Stimulated activated CD8-positive, alpha-beta memory T cell treated with anti-CD3 and anti-CD28 coated beads, Interleukin-4, amount 100 ng/mL, for 4 hours (primary cell): ENCODE data around the gene PODXL.
"Not testable (repeated sequence)": the region's sequence is repeated elsewhere in the genome, so short reads cannot be mapped to it uniquely, and the experiment has no call there.

Experiments used
- DNase-seq, 2 donors: peaks; one replicate each; pipeline ENCODE4 v3.0.0-alpha.2; 2020; ENCODE audit warnings: low read depth in 2 of 2, low spot score in 1 of 2

PODXL gene

DNA sequence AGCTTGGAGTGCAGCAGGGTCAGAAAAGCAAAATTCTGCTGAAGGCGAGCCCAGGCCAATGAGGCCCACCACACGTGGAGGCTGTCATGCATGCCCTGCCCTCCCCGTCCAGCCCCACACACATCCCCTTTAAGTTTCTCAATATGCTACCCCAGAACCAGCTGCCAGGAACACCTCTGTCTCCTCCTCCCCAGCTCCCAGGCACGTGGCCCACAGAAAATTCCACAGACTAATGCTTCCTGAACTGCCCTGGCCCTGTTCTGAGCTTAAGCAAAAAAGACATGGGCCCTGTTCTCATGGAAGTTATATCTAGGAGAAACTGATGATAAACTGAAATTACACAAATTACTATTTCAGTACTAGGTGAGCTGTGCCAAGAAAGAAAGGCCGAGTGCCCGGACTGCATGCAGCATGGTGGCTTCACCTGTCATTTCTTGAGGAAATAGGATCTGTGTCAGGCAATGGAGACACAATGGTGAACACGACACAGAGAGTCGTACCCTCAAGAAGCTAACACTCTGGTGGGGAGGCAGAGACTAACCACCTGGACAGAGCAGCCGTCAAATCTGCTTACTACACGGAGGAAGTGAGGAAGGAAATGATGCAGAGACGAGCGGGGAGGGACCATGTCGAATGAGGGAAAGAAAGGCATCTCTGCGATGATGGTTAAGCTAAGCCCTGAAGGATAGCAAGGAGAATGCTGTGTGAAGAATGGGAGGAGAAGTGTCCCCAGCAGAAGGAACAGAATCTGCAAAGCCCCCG lies 44.5 kb downstream of the PODXL start:
- DNase-seq: no peak

DNA sequence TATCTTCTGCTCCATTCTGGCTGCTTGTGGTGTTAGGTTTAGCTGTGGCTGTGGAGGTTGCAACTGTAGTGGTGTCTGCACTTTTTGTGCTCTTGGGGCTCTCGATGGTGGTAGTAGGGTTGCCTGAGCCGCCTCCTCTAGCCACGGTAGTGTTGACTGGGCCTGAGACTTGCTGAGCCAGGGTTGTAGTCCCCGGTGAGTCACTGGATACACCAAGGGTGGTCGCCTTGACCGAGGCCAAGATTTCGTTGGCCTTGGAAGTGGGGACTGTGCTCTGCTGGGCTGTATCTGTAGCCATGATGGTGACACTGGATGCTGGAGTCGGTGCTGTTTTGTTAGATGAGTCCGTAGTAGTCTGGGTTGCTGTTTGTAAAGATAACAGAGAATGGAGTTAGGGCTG lies 45.4 kb downstream of the PODXL start:
- DNase-seq: no peak

DNA sequence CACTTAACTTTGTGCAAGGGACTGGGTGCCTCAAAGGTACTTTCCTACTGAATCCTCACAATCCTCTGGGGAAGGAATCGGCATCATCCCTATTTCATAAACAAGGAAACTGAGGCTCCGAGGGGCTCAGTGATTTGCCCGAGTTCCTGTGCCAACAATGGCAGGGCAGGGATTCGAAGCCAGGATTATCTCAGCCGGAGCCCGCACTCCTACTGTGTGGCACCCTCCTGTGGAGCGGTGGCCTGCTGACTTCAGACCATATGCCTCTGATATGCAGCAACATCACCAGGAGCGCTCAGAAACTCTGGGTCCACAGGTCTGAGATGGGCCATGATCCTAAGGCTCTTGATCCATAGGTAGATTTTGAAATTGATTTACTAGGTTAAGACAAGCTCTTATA lies 46.6 kb downstream of the PODXL start:
- DNase-seq: no peak

DNA sequence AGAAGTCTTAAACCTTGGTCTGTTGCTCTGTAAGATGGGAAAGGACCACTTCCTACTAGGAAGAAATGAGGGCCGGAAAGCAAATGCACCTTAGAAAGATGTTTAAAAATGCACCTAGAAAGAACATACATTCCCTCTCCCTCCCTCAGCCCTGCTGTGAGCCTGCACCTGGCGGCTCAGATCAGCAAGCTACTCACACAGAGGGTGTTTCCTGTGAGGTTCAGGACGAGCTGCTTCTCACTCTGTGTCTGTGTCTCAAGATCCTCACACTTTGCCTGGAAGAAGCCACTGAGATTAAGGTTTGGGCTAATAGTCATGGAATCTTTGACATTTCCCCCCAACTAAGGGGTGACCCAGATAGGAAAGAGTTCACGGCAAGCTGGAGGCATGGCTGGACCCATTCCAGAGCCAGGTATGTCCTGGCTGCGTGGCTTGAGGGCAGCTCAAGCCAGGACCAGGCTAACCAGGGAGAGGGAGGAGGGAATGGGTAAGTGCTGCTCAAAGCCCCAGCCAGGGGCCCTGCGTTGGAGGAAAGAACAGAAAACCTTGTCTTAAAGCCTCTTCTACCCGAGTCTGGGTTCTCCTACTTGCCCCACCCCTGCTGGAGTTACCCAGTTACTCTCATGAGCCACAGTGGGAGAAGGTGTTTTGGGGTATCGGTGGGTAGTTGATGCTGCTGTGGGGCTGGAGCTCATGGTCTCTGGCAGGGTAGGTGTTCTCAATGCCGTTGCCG lies 47.5 kb downstream of the PODXL start:
- DNase-seq: no peak

DNA sequence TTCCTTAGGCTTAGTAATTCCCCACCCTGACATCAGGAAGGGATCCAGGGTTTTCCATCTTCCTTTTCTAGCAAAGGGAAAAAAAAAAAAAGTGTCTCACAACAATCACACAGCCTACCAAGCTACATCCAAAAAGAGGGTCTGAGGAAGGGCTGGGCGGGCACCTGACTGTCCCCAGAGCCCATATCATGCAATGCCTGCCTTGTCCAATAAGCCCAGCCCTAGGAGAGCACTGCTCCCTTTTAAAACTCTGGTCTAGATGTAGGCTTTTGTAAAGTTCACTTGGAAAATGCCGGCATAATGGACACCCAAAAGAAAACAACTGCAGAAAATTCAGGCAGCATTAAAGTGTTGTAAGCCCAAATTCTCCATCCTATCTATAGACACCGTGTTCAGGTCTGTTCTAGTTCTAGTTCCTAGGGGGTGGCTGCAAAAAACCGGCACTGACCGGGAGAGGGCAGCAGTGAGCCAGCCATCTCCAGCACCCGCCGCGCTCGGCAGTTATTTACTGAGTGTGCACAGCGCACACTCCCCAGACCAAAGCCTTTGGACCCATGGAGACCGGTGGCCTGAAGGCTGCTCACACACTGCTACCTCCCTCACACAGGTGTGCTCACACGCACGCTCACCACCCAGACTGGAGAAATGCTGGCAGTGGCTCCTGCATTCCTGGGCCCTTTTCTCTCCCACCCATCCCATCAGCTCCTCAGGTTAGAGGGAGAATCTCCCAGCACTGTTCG lies 48.7 kb downstream of the PODXL start:
- peak; percentile 46 to 65 for DNase-seq

DNA sequence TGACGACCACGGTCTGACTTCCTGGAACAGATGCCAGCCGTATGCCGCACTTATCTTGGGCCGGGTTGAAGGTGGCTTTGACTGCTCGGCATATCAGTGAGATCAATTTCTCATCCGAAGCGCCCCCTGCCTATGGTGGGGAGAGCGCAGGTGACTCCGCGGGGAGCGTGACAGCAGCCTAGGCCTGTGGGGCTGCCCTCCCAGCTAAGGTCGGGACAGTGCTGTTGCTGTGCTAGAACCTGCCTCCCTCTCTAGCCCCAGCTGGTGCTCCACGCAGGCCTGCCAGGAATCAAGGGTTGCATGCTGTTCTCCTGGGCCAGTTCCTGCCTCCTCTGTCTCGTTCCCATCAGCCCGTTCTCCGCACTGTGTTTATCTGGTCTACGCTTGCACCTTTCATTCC lies 49.8 kb downstream of the PODXL start:
- no peak for DNase-seq

DNA sequence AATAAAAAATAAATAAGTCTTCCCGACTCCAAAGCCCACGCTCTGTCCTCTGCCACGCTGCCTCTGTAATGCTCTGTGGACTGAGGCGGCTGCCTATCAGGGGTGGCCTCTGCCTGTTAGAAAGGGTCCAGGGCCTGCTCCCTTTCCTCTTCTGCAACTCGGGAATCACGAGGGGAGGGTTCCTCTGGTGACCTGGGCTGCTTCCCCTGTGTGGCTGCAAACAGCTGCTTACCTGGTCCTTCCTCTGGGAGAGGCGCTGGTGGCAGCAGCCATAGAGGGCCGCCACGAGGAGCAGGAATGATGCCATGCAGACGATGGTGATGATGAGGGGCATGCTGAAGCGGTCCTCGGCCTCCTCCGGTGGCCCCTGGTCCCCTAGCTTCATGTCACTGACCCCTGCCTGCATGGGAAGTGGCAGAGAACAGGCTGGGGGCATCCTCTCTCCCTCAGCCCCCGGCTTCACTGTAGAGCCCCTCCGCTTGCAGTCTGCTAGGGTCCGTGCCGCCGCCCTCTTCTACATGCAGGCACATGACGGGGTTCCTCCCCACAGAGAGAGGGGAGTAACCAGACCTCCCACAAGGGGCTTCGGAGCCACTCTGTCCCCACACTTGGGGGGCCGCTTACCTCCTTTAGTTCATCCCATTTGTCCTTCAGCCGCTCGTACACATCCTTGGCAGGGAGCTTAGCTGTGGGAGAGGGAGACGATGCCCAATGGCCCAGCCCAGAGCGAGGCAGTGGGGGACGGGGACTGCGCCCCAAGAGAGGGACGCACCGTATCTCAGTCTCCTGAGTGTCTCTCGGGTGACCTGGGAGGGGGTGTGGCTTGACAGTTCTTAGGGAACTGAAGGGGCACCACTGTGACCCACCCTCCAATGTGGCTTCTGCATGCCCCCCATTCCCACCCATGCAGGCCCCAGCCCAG lies 50.5 kb downstream of the PODXL start:
- DNase-seq: no peak

DNA sequence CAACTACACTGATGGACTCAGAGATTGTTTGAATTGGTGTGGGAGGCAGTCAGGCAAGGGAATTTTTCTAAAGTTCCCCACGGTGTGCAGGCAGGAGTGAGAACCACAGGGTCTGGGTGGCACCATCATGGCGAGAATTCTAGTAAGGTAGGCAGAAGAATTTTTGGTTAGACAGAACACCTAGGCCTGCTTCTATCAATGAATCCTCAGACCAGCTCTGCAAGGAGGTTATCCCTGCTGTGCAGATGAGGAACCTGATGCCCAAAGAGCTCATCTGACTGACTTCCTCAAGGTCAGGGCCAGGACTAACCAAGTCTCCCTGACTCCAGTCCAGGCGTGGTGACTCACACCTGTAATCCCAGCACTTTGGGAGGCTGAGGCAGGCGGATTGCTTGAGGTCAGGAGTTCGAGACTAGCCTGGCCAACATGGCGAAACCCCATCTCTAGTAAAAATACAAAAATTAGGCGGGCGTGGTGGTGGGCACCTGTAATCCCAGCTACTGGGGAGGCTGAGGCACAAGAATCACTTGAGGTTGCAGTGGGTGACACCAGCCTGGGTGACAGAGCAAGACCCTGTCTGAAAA lies 51.3 kb downstream of the PODXL start:
- DNase-seq: not testable (repeated sequence)

DNA sequence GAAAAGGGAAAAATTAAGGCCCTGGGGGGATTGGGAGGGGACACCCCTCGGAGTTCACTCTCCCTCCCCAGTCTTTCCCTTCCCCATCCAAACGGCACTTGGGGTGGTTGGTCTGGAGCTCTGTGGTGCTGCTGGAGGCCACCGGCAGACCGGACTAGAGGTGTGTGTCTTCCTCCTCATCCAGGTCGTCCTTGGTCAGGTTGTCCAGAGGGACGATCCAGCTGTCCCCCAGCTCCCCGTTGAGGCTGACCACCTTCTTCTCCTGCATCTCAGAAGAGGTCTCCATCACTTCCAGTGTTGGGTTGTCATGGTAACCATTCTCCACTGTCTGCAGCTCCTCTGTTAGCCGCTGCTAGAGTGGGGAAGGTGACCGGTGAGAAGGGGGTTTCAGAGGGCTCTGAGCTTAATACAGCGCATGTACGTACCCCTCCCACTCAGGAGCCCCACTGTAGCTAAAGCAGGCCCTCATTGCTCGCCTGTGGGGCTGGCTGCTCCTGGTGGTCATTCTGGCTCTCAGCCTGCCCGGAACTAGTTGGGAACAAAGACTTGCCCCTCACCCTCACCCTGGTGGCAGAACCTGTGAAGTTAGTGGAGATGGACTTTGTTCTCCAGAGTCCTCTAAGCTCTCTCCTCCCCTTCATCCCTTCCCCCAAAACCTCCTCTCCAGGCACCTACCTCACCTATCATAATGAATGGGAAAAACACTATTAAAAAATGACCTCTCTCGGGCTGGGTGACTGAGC lies 52.1 kb downstream of the PODXL start:
- DNase-seq: no peak

DNA sequence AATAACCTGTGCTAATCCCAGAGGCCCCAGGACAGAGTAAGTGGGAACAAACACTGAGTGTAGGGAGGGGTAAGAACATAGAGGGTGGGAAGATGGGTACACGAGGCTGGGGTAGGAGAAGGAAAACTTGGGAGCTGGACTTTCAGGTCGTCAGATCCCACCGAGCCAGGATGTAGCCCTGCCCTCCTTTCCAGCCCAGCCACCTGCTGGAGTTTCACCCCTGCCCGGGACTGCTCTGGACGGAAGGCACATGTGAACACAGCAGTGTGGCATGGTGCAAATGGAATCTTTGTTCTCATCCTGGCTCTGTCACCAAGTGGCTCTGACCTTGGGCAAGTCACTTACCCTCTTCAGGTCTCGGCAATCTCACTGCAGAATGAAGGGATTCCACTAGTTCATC lies 52.8 kb downstream of the PODXL start:
- no peak for DNase-seq

DNA sequence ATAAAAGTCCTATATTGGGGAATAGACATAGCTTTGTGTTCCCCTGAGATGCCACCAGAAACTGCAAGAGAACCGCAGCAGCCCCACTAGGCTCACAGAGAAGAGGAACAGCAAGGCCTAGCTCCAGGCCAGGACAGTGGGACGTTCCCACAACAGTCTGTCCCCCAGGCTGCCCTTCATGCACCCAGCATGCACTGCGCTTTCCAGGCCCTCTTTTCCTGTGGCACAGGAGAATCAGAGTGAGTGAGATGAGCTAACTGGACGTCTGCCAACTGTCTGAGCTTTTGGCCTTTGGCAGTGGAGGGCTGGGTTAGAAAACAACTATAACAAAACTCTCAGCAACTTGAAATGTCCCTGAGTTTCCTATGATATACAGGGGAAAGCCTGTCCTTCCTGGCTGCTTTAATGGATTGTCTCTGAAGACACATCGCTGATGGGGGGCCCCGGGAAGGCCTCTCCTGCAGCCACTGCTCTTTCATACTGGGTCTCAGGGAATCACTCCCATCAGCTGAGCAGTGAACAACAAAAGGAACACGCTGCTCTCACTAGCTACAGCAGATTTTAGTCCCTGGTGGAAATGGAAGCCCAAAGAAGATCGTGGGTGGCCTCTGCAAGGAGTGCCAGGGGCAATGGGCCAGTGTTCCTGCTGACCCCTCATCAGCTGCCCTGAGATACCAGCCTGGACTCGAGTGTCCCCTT lies 53.5 kb downstream of the PODXL start:
- no peak for DNase-seq

DNA sequence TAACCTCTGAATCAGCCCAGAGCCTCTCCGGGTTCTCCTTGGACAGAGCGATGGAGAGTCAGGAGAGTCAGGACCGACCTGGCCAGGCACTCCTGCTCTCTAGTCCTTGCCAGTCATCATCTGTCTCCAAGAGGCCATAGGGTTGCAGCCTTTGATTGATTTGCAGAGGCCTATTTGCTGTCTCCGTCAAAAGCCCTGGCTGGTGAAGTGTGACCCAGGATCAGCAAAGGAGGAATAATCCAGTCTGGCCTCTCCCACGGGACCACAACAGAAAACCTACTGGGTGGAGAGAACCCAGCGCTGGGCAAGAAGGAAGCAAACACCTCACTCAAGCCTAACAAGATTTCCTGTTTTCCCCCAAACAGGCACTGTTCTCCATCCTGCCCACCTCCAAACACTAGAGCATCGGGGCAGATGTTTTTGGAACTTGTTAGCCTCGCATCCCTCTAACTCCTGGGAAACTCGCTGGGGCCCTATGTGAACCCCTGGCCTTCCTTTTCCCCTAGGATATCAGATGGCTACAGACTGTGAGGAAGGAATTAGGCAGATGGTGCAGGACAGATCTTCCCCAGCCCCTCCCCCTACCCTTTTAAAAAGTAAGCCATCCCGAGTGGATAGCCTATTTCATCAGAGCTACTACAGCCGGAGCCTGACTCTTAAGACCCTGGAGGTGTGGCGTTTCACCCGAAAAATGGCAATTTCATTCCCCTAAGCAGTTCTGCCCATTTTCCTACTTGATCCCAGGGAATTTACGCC lies 54.3 kb downstream of the PODXL start:
- no peak for DNase-seq

DNA sequence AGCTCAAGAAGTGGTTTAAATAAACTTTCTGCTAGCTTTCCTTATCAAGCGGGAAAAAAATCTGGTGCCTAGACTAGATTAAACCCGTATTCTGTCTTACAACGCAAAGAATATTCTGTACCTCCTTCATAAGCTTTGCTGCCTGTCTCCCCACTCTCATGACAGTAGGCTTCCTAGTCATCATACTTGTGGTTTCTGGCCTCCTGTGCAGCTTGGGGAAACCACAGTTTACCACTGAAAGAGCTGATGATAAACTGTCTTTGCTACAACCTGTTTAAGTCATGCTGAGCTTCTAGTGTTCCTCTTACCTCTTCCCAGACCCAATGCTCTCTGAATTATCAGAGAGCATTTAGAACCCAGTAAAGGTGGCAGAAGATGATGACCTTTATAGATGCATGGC lies 55.0 kb downstream of the PODXL start:
- peak in 1 of 2 donors; percentile 21 for DNase-seq

DNA sequence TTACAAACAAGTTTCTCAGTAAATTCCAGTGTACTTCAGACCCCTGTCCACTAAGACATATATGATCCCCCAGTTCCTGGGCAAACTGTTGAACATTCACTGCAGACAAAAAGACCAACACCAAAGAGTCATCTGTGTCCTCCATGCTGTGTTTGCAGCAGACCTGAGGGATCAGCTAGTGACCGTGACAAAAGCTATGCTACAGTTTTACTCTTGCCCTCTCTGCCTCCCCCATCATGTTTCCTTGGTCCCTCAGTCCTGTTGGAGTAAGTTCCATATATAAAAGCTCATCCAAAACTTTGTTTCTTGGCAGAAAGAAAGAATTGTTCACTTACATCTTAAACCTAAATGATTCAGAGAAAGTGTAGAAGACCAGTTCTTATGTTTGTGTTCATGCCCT lies 56.1 kb downstream of the PODXL start:
- no peak for DNase-seq

DNA sequence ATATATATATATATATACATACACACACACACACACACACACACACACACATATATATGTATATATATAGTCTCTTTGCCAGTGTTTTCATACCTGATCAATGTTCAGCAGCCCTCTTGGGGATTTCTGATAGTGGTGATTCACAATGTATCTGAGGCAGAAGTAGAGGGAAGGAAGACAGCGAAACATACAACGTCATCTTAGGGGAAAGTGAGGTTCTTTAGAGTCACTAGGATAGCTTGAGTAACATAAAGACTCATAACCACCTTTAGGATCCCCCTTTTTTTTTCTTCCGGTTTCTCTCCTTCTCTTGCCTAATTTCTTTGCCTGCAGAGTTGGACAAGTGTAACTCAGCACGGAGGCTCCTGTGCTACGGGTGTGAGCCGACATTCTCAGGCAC lies 56.6 kb downstream of the PODXL start:
- no peak for DNase-seq

DNA sequence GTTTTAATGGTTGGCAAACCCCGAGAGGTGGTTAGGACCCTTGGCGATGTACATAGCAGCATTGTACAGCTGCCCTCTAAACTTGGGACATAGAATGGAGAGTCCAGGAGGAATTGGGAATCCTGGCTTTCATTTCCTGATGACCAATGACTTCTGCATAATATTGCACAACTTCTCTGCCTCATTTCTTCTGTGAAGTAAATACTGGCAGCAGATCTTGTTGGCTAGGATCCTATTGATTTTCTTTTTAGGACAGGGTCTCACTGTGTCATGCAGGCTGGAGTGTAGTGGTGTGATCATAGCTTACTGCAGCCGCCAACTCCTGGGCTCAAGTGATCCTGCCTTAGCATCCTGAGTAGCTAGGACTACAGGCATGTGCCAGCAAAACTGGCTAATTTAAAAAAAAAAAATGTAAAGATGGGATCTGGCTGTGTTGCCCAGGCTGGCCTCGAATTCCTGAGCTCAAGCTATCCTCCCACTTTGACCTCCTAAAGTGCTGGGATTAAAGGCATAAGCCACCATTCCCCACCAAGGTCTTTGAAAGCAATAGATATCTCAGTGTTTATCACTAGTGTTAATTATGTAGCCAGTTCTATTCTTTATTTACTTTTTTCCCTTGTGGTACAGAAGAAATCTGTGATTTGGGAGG lies 58.1 kb downstream of the PODXL start:
- no peak for DNase-seq

DNA sequence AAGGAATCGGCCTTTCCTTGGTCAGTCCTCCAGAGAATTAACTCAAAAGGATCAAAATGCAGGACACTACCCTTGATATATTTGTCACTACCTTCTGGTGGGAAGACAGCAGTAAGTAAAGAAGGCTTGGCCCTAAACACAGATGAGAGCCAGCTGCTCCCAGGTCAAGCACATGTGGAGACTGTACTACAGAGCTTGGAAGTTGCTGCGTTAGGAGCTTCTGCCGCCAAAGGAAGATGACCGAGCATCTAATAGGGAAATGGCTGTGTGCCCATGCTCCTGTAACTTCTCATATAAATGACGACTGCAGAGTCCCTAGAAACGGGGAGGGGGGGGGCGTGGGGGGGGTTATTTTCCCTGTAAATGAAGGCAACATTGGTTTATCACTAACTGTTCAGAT lies 59.0 kb downstream of the PODXL start:
- DNase-seq: no peak
